Camera-type eye (tissue), 1 donor: ENCODE measurements around the gene MAOA. TPM values are rescaled to one million over a fixed set of nuclear protein-coding genes. Genes with fewer than 3 reads are reported as not detected.

Source experiments
- total RNA-seq: library from RNA; depleted of rRNA; stranded (reverse); fragments of >200 nt; gene quantifications from one replicate; pipeline ENCODE4 v1.2.3, GENCODE V29; 2014

Gene MAOA
- total RNA-seq = 58.4 TPM

DNA sequence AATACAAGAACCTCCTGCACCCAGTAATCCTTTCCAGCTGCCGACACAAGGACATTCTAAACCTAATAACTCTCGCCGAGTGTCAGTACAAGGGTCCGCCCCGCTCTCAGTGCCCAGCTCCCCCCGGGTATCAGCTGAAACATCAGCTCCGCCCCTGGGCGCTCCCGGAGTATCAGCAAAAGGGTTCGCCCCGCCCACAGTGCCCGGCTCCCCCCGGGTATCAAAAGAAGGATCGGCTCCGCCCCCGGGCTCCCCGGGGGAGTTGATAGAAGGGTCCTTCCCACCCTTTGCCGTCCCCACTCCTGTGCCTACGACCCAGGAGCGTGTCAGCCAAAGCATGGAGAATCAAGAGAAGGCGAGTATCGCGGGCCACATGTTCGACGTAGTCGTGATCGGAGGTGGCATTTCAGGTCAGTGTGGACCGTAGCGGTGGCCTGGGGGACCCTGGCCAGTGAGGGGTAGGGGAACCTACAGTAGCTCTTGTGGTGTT lies at the start of gene MAOA:
Gene MAOA, plus strand, starts transcription at position 295 of the 490 bp plus-strand sequence. Its CDS starts 43 bp downstream, at position 338.

Other genes with a start within 250 kb of the MAOA start
- gene MAOB, start 226.2 kb downstream of the MAOA start, total RNA-seq = 4.5 TPM